ENCODE results near the gene NFXL1. TPM values are rescaled to one million over a fixed set of nuclear protein-coding genes. Genes with fewer than 3 reads are reported as not detected.

NFXL1 gene
- total and polyA plus RNA-seq, 4 donors, result 6.0 to 16.7 (median 11.0) TPM

- whole genome bisulfite sequencing, 2 donors, result 80 to 91% methylated on average over 2 of the region's 2 CpGs
- ATAC-seq (ENCODE audit: low FRiP score) (no peak), DNase-seq (no peak)
- Histone ChIP-seq H3K27me3 (ENCODE audit: control insufficient read depth in 1 of 2, insufficient read depth in 2 of 2, low read length in 1 of 2) (no peaks in the 10 kb centered on the region), H3K36me3 (ENCODE audit: control insufficient read depth in 1 of 2, insufficient read depth in 2 of 2, low read length in 1 of 2) (no peaks in the 10 kb centered on the region), H3K9me3 (ENCODE audit: control insufficient read depth, low read length) (no peaks in the 10 kb centered on the region), H3K4me1 (ENCODE audit: control insufficient read depth in 1 of 2, insufficient read depth in 2 of 2, low read length in 2 of 2) (no peaks in the 10 kb centered on the region), H3K4me3 (ENCODE audit: low read length in 2 of 2) (no peak overlapping the region), H3K27ac (ENCODE audit: low read depth in 1 of 2, low read length in 2 of 2) (no peak overlapping the region)
- intact Hi-C loops (cut with DNase I), result no loop called here
Observed at GRCh38 chr4:47848041-47848440, 66.3 kb downstream of the NFXL1 start.

- intact Hi-C loops (cut with DNase I), result no loop called here
- Histone ChIP-seq H3K9me3 (ENCODE audit: control insufficient read depth, low read length) (no peaks in the 10 kb centered on the region), H3K4me3 (ENCODE audit: low read length in 2 of 2) (no peak overlapping the region), H3K27me3 (ENCODE audit: control insufficient read depth in 1 of 2, insufficient read depth in 2 of 2, low read length in 1 of 2) (no peaks in the 10 kb centered on the region), H3K36me3 (ENCODE audit: control insufficient read depth in 1 of 2, insufficient read depth in 2 of 2, low read length in 1 of 2) (no peaks in the 10 kb centered on the region), H3K4me1 (ENCODE audit: control insufficient read depth in 1 of 2, insufficient read depth in 2 of 2, low read length in 2 of 2) (no peaks in the 10 kb centered on the region), H3K27ac (ENCODE audit: low read depth in 1 of 2, low read length in 2 of 2) (no peak overlapping the region)
- DNase-seq (no peak), ATAC-seq (ENCODE audit: low FRiP score) (no peak)
Observed at GRCh38 chr4:47842985-47843384, 71.4 kb downstream of the NFXL1 start.

DNA sequence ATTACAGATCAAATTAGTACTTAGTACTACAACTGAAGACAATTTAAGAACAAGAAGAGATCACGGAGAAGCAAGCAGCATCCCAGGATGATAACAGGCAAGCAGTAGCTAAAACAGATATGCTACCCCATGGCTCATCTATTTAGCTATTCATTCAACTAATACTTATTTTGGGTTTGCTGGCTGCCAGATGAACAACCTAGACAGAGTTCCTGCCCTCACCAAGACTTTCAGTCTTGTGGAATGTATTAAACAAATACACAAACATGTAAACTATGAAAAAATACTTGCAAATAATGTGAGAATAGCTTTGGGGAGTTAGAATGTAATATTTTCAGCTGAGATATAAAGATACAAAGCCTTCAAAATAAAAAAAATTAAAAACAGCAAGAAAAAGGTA is 74.1 kb downstream of the NFXL1 start:
- no peaks in the 10 kb centered on the region for H3K9me3 ChIP-seq (ENCODE audit: control insufficient read depth, low read length)
- intact Hi-C loops (cut with DNase I), result no loop called here
- WGBS, 2 donors, result 94 to 96% methylated on average over 1 of the region's 1 CpG

DNA sequence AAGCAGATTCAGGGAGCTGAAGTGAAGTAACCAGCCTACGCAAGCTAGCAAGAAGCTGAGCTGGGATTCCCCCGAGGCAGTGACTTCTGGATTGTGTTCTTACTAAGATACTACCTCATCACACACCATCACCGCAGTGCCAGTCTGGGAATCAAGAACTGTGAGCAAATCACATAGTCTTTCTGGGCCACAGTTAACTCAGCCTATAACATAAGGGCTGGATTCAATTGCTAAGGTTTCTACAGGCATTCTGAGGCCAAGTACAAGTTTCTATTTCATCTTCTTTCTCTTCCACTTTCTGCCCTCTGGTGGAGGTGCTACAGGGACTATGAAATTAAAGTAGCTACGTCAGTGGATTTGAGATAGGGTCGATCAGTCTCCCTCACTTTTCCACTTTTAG is 75.1 kb downstream of the NFXL1 start:
- H3K4me1 ChIP-seq (ENCODE audit: control insufficient read depth in 1 of 2, insufficient read depth in 2 of 2, low read length in 2 of 2), result peaks cover 0 to 3% of the 10 kb centered on the region in 2 donors
- 49 to 55% methylated on average over 5 of the region's 5 CpGs for WGBS, 2 donors
- no peak overlapping the region for H3K4me3 ChIP-seq (ENCODE audit: low read length in 2 of 2)
- H3K9me3 ChIP-seq (ENCODE audit: control insufficient read depth, low read length), result no peaks in the 10 kb centered on the region
- intact Hi-C loops (cut with DNase I), result loop anchor here (5.0 to 10.0 kb wide), 2 partner anchors 132 to 164 kb away; no protein-coding TSS in a partner anchor
- H3K36me3 ChIP-seq (ENCODE audit: control insufficient read depth in 1 of 2, insufficient read depth in 2 of 2, low read length in 1 of 2), result no peaks in the 10 kb centered on the region
- DNase-seq (peak in 1 of 2 donors; percentile 48), ATAC-seq (ENCODE audit: low FRiP score) (no peak)
- H3K27me3 ChIP-seq (ENCODE audit: control insufficient read depth in 1 of 2, insufficient read depth in 2 of 2, low read length in 1 of 2), result no peaks in the 10 kb centered on the region
- H3K27ac ChIP-seq (ENCODE audit: low read depth in 1 of 2, low read length in 2 of 2), result no peak overlapping the region

More for the DNA sequence above, 74.1 kb downstream of the NFXL1 start:
- DNase-seq (no peak), ATAC-seq (ENCODE audit: low FRiP score) (no peak)
- Histone ChIP-seq H3K4me1 (ENCODE audit: control insufficient read depth in 1 of 2, insufficient read depth in 2 of 2, low read length in 2 of 2) (peaks cover 0 to 3% of the 10 kb centered on the region in 2 donors), H3K36me3 (ENCODE audit: control insufficient read depth in 1 of 2, insufficient read depth in 2 of 2, low read length in 1 of 2) (no peaks in the 10 kb centered on the region), H3K4me3 (ENCODE audit: low read length in 2 of 2) (no peak overlapping the region), H3K27me3 (ENCODE audit: control insufficient read depth in 1 of 2, insufficient read depth in 2 of 2, low read length in 1 of 2) (no peaks in the 10 kb centered on the region), H3K27ac (ENCODE audit: low read depth in 1 of 2, low read length in 2 of 2) (no peak overlapping the region)

- no peaks in the 10 kb centered on the region for H3K36me3 ChIP-seq (ENCODE audit: control insufficient read depth in 1 of 2, insufficient read depth in 2 of 2, low read length in 1 of 2)
- ATAC-seq (ENCODE audit: low FRiP score) (no peak), DNase-seq (no peak)
- no peak overlapping the region for H3K4me3 ChIP-seq (ENCODE audit: low read length in 2 of 2)
- H3K9me3 ChIP-seq (ENCODE audit: control insufficient read depth, low read length), result no peaks in the 10 kb centered on the region
- intact Hi-C loops (cut with DNase I), result loop anchor here (5.0 to 10.0 kb wide), 2 partner anchors 131 to 164 kb away; no protein-coding TSS in a partner anchor
- H3K4me1 ChIP-seq (ENCODE audit: control insufficient read depth in 1 of 2, insufficient read depth in 2 of 2, low read length in 2 of 2), result peaks cover 0 to 3% of the 10 kb centered on the region in 2 donors
- WGBS, 2 donors, result 58 to 60% methylated on average over 4 of the region's 4 CpGs
- H3K27ac ChIP-seq (ENCODE audit: low read depth in 1 of 2, low read length in 2 of 2), result no peak overlapping the region
- no peaks in the 10 kb centered on the region for H3K27me3 ChIP-seq (ENCODE audit: control insufficient read depth in 1 of 2, insufficient read depth in 2 of 2, low read length in 1 of 2)
Observed at GRCh38 chr4:47838445-47838844, 75.9 kb downstream of the NFXL1 start.

- ATAC-seq (ENCODE audit: low FRiP score), result peak; percentile 2
- intact Hi-C loops (cut with DNase I), result loop anchor here (5.0 to 10.0 kb wide), 2 partner anchors 131 to 163 kb away; no protein-coding TSS in a partner anchor
Observed at GRCh38 chr4:47837908-47838294, 76.5 kb downstream of the NFXL1 start, which contains the start of gene CORIN. Gene CORIN (minus strand): TSS chr4:47838067. CDS start chr4:47837949, 118 bp downstream.

DNA sequence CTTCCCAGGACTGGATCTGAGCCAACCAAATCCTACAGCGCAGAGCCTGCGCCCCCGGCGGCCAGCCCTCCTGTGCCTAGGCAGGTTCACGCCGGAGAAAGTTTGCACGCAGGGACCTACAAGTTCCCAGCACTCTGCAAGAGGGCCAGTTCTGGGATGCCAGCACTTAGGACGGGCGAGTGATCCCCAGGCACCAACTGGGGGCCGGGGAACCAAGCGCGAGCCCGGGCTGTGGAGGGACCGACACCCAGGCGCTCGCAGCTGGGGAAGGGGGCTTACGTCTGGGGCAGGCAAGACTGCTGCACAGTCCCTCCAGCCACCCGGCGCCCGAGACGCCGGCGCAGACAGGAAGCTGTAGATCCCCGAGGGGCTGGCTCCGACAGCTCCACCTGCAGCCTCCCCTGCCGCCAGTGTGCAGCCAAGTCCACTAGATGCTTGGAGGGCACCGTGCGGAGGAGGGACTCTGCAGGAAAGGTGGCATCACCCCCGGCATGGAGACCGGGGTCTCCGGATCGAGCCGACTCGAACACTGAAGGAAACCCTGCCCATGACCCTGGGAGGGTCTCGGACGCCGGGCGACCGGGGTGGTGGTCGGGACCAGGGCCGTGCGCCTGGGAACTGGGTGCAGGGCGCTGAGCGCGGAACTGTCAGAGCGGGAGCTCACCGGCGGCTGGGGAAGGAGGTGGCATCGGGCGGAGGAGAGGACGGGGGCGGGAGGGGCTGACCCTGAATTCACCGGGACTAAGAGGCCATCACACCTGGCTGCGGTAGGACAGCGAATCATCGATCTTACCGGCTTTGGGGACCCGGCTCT is 77.1 kb downstream of the NFXL1 start:
- DNase-seq (peak; percentile 56 to 78), ATAC-seq (ENCODE audit: low FRiP score) (peak; percentile 72)
- Histone ChIP-seq H3K9me3 (ENCODE audit: control insufficient read depth, low read length) (no peaks in the 10 kb centered on the region), H3K27me3 (ENCODE audit: control insufficient read depth in 1 of 2, insufficient read depth in 2 of 2, low read length in 1 of 2) (no peaks in the 10 kb centered on the region), H3K36me3 (ENCODE audit: control insufficient read depth in 1 of 2, insufficient read depth in 2 of 2, low read length in 1 of 2) (no peaks in the 10 kb centered on the region), H3K27ac (ENCODE audit: low read depth in 1 of 2, low read length in 2 of 2) (no peak overlapping the region), H3K4me3 (ENCODE audit: low read length in 2 of 2) (peak overlapping the region in 1 of 2 donors; percentile 27), H3K4me1 (ENCODE audit: control insufficient read depth in 1 of 2, insufficient read depth in 2 of 2, low read length in 2 of 2) (peaks cover 0 to 3% of the 10 kb centered on the region in 2 donors)
- intact Hi-C loops (cut with DNase I), result loop anchor here (5.0 to 10.0 kb wide), 2 partner anchors 130 to 162 kb away; no protein-coding TSS in a partner anchor
- WGBS, 2 donors, result 0 to 1% methylated on average over 40 to 58 of the region's 58 CpGs

More at GRCh38 chr4:47837908-47838294, 76.5 kb downstream of the NFXL1 start, which contains the start of gene CORIN:
- Histone ChIP-seq H3K4me3 (ENCODE audit: low read length in 2 of 2) (peak within 1 kb of the TSS; percentile 16 to 27), H3K27me3 (ENCODE audit: control insufficient read depth in 1 of 2, insufficient read depth in 2 of 2, low read length in 1 of 2) (no peaks in the 10 kb centered on the region), H3K36me3 (ENCODE audit: control insufficient read depth in 1 of 2, insufficient read depth in 2 of 2, low read length in 1 of 2) (no peaks in the 10 kb centered on the region), H3K9me3 (ENCODE audit: control insufficient read depth, low read length) (no peaks in the 10 kb centered on the region), H3K4me1 (ENCODE audit: control insufficient read depth in 1 of 2, insufficient read depth in 2 of 2, low read length in 2 of 2) (peaks cover 0 to 3% of the 10 kb centered on the region in 2 donors), H3K27ac (ENCODE audit: low read depth in 1 of 2, low read length in 2 of 2) (no peak within 1 kb of the TSS)
- 2 to 4% methylated on average over 16 of the region's 16 CpGs for WGBS, 2 donors
- DNase-seq, result no peak

DNA sequence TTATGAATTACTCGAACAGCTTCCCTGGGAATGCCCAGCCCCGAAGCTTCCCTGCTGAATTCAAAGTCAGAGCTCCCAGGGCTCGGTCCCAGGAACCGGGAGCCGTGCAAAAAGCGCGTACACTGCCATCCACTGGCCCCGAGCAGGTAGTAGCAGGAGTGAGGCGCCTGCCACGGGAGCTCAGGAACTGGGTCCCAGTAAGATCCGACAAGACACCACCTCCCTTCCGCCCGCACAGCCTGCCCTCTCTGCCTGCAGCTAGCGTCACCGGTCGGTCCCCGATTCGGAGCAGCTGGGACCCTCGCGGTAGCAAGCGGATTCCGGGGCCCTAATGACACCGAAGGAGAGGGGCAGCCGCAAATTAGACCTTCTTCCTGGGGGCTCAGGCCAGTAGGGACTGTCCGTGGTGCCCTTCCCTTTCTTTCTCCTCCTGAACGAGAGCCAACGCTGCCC is 77.7 kb downstream of the NFXL1 start:
- Histone ChIP-seq H3K36me3 (ENCODE audit: control insufficient read depth in 1 of 2, insufficient read depth in 2 of 2, low read length in 1 of 2) (no peaks in the 10 kb centered on the region), H3K27ac (ENCODE audit: low read depth in 1 of 2, low read length in 2 of 2) (no peak overlapping the region), H3K4me1 (ENCODE audit: control insufficient read depth in 1 of 2, insufficient read depth in 2 of 2, low read length in 2 of 2) (peaks cover 0 to 3% of the 10 kb centered on the region in 2 donors), H3K9me3 (ENCODE audit: control insufficient read depth, low read length) (no peaks in the 10 kb centered on the region), H3K27me3 (ENCODE audit: control insufficient read depth in 1 of 2, insufficient read depth in 2 of 2, low read length in 1 of 2) (no peaks in the 10 kb centered on the region), H3K4me3 (ENCODE audit: low read length in 2 of 2) (peak overlapping the region; percentile 27 to 42)
- DNase-seq (peak; percentile 79 to 86), ATAC-seq (ENCODE audit: low FRiP score) (peak; percentile 89)
- intact Hi-C loops (cut with DNase I), result loop anchor here (5.0 to 10.0 kb wide), 2 partner anchors 129 to 162 kb away; no protein-coding TSS in a partner anchor
- 0 to 1% methylated on average over 27 of the region's 27 CpGs for WGBS, 2 donors

Measured in aorta (tissue), 5 donors.